ENCODE data around the gene TMEM132A. TPM values are rescaled to one million over a fixed set of nuclear protein-coding genes. Genes with fewer than 3 reads are reported as not detected.
"Not testable (repeated sequence)": the region's sequence is repeated elsewhere in the genome, so short reads cannot be mapped to it uniquely, and the experiment has no call there.

The TMEM132A gene
- total and polyA plus RNA-seq, 10 of the 15 experiments (the other 5 are each of a cell fraction or from before 2014, with no cell fraction given) = 0.16 to 25.0 (median 4.3) TPM

DNA sequence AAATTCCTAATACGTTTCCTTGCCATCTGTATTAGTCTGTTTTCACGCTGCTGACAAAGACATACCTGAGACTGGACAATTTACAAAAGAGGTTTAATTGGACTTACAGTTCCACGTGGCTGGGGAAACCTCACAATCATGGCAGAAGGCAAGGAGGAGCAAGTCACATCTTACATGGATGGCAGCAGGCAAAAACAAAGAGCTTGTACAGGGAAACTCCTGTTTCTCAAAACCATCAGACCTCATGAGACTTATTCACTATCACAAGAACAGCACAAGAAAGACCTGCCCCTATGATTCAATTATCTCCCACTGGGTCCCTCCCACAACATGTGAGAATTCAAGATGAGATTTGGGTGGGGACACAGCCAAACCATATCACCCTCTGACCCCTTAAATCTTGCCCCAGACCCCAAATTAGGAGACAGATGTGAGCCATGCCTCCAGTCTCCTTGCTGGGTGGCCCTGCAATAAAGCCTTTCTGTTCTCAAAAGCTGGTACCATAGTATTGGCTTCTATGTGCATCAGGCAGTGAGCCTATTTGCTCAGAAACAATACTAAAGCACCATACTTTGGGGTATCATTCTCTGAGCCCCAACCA is 14.5 kb upstream of the TMEM132A start:
- H2AFZ ChIP-seq (ENCODE audit: control insufficient read depth, low read depth, low read length); H3K36me3 ChIP-seq (ENCODE audit: control insufficient read depth in 2 of 2, insufficient read depth in 2 of 2, low read length in 1 of 2); POLR2A ChIA-PET; DNase-seq (ENCODE audit: low read depth, low spot score); H3K9me3 ChIP-seq (replicated peaks; ENCODE audit: control insufficient read depth, insufficient read depth, low read length); H3K4me3 ChIP-seq; H3K27me3 ChIP-seq (replicated peaks in 1 of 2; ENCODE audit: control insufficient read depth in 2 of 2, insufficient read depth in 2 of 2, low read length in 1 of 2); CTCF ChIA-PET; BruUV-seq (replicated peaks); in situ Hi-C loops (cut with MboI); H4K20me1 ChIP-seq (ENCODE audit: control insufficient read depth, insufficient read depth); FAIRE-seq; ATAC-seq: not testable (repeated sequence)
- intact Hi-C loops (cut with micrococcal nuclease; ENCODE audit: unreplicated experiment) = loop anchor here (5.0 kb wide), 1 partner anchor 147 kb away; no protein-coding TSS in a partner anchor
- Histone ChIP-seq H3K27ac (ENCODE audit: control insufficient read depth, insufficient read depth) (peak overlapping the region; percentile 78), H3K4me2 (ENCODE audit: control insufficient read depth, insufficient read depth) (peak overlapping the region; percentile 78), H3K79me2 (ENCODE audit: control insufficient read depth, insufficient read depth, low read length) (peaks cover 22% of the 10 kb centered on the region), H3K4me1 (ENCODE audit: control insufficient read depth, insufficient read depth, low read length) (peaks cover 56% of the 10 kb centered on the region), H3K9ac (ENCODE audit: control insufficient read depth, insufficient read depth, low read length) (0 out of 2 replicates have a peak overlapping the region, but pooled peaks have one; percentile 5)
- 85% methylated on average over 3 of the region's 3 CpGs for WGBS (ENCODE audit: insufficient coverage, insufficient replicate concordance, low lambda C conversion rate, missing lambda C conversion rate)
- ChIA-PET SMC1A (ENCODE audit: uncharacterized antibody, unreplicated experiment) (interaction anchor here (1.6 to 1.8 kb wide), 2 partner anchors 10 to 44 kb away, joined by 4 to 5 read pairs; no protein-coding TSS in a partner anchor), RAD21 (ENCODE audit: unreplicated experiment) (interaction anchor here (1.8 kb wide), 1 partner anchor 9 kb away, joined by 4 read pairs; no protein-coding TSS in a partner anchor)
- TF ChIP-seq SMARCA5 (IDR thresholded peaks at IDR 0.05) (peak; percentile 37; the same call in 1 of the 2 replicates), ZNF207 (IDR thresholded peaks at IDR 0.05; ENCODE audit: borderline replicate concordance) (0 out of 2 replicates have a peak, but pooled peaks have one; percentile 27)

- DNase-seq (ENCODE audit: low read depth, low spot score) (peak; percentile 94), ATAC-seq (peak; percentile 54), FAIRE-seq (peak; percentile 98)
- no peaks in the 10 kb centered on the region for H3K36me3 ChIP-seq (ENCODE audit: control insufficient read depth in 2 of 2, insufficient read depth in 2 of 2, low read length in 1 of 2)
- H3K4me1 ChIP-seq (ENCODE audit: control insufficient read depth, insufficient read depth, low read length) = peaks cover 52% of the 10 kb centered on the region
- H2AFZ ChIP-seq (ENCODE audit: control insufficient read depth, low read depth, low read length) = no peak overlapping the region
- ChIA-PET RAD21 (ENCODE audit: unreplicated experiment) (interaction anchor here (1.8 kb wide), 1 partner anchor 9 kb away, joined by 4 read pairs; no protein-coding TSS in a partner anchor), POLR2A (no interaction called here), CTCF (interaction anchor here (0.8 kb wide), 1 partner anchor 79 kb away, joined by 3 read pairs; no protein-coding TSS in a partner anchor), SMC1A (ENCODE audit: uncharacterized antibody, unreplicated experiment) (interaction anchor here (1.5 to 1.6 kb wide), 2 partner anchors 43 to 59 kb away, joined by 3 to 4 read pairs; no protein-coding TSS in a partner anchor)
- no peak overlapping the region for H3K4me3 ChIP-seq
- no TSS peak for BruUV-seq (replicated peaks)
- H3K9me3 ChIP-seq (replicated peaks; ENCODE audit: control insufficient read depth, insufficient read depth, low read length) = peaks cover 8% of the 10 kb centered on the region
- no peaks in the 10 kb centered on the region for H4K20me1 ChIP-seq (ENCODE audit: control insufficient read depth, insufficient read depth)
- H3K27ac ChIP-seq (ENCODE audit: control insufficient read depth, insufficient read depth) = peak overlapping the region; percentile 94
- H3K27me3 ChIP-seq (replicated peaks in 1 of 2; ENCODE audit: control insufficient read depth in 2 of 2, insufficient read depth in 2 of 2, low read length in 1 of 2) = no peaks in the 10 kb centered on the region
- peak overlapping the region; percentile 78 for H3K4me2 ChIP-seq (ENCODE audit: control insufficient read depth, insufficient read depth)
- H3K79me2 ChIP-seq (ENCODE audit: control insufficient read depth, insufficient read depth, low read length) = peaks cover 17% of the 10 kb centered on the region
- peak overlapping the region; percentile 5; the same call in 1 of the 2 replicates for H3K9ac ChIP-seq (ENCODE audit: control insufficient read depth, insufficient read depth, low read length)
- intact Hi-C loops (cut with micrococcal nuclease; ENCODE audit: unreplicated experiment) (no loop called here), in situ Hi-C loops (cut with MboI) (no loop called here)
- WGBS (ENCODE audit: insufficient coverage, insufficient replicate concordance, low lambda C conversion rate, missing lambda C conversion rate) = 0% methylated on average over 3 of the region's 3 CpGs
- TF ChIP-seq FOXM1 (IDR thresholded peaks at IDR 0.05; ENCODE audit: low read depth, low read length) (no peak), RUNX3 (IDR thresholded peaks at IDR 0.05; ENCODE audit: low read length) (no peak), TARDBP (IDR thresholded peaks at IDR 0.05; ENCODE audit: borderline replicate concordance) (peak; percentile 62; the same call in 1 of the 2 replicates), E2F4 (IDR thresholded peaks at IDR 0.05; ENCODE audit: low read depth, low read length) (no peak), MTA3 (IDR thresholded peaks at IDR 0.05; ENCODE audit: borderline replicate concordance, low read length) (no peak), MEF2B (IDR thresholded peaks at IDR 0.05; ENCODE audit: partially characterized antibody, poor library complexity, severe bottlenecking) (peak; percentile 92)
- TF ChIP-seq, protein P1, sequence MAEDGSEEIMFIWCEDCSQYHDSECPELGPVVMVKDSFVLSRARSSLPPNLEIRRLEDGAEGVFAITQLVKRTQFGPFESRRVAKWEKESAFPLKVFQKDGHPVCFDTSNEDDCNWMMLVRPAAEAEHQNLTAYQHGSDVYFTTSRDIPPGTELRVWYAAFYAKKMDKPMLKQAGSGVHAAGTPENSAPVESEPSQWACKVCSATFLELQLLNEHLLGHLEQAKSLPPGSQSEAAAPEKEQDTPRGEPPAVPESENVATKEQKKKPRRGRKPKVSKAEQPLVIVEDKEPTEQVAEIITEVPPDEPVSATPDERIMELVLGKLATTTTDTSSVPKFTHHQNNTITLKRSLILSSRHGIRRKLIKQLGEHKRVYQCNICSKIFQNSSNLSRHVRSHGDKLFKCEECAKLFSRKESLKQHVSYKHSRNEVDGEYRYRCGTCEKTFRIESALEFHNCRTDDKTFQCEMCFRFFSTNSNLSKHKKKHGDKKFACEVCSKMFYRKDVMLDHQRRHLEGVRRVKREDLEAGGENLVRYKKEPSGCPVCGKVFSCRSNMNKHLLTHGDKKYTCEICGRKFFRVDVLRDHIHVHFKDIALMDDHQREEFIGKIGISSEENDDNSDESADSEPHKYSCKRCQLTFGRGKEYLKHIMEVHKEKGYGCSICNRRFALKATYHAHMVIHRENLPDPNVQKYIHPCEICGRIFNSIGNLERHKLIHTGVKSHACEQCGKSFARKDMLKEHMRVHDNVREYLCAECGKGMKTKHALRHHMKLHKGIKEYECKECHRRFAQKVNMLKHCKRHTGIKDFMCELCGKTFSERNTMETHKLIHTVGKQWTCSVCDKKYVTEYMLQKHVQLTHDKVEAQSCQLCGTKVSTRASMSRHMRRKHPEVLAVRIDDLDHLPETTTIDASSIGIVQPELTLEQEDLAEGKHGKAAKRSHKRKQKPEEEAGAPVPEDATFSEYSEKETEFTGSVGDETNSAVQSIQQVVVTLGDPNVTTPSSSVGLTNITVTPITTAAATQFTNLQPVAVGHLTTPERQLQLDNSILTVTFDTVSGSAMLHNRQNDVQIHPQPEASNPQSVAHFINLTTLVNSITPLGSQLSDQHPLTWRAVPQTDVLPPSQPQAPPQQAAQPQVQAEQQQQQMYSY (CRISPR knock-in tag; IDR thresholded peaks at IDR 0.05) = no peak
- TF ChIP-seq, protein P2, sequence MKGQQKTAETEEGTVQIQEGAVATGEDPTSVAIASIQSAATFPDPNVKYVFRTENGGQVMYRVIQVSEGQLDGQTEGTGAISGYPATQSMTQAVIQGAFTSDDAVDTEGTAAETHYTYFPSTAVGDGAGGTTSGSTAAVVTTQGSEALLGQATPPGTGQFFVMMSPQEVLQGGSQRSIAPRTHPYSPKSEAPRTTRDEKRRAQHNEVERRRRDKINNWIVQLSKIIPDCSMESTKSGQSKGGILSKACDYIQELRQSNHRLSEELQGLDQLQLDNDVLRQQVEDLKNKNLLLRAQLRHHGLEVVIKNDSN (IDR thresholded peaks at IDR 0.05; ENCODE audit: borderline replicate concordance, extremely low read length, insufficient read depth, low read depth, low read length) = no peak
These were observed 14.0 kb upstream of the TMEM132A start for GRCh38 chr11:60910281-60910687.
